Peyer's patch (tissue), 4 donors: ENCODE data around the gene AGAP3. TPM values are rescaled to one million over a fixed set of nuclear protein-coding genes. Genes with fewer than 3 reads are reported as not detected.

Source experiments
- DNase-seq, 3 donors: peaks; one replicate each; pipeline ENCODE4 v3.0.0-alpha.2; 2017 to 2019
- H3K27ac ChIP-seq, 4 donors: fragments of 200-600 bp; sonication (generic); one replicate each; pipeline ENCODE4 v1.5.1; 2016 to 2019
- H3K27me3 ChIP-seq, 2 donors: fragments of 200-600 bp; sonication (generic); one replicate each; pipeline ENCODE4 v1.5.1; 2019
- H3K36me3 ChIP-seq, 3 donors: fragments of 200-600 bp; sonication (generic); one replicate each; pipeline ENCODE4 v1.5.1; 2016 to 2019
- H3K4me1 ChIP-seq, 4 donors: fragments of 200-600 bp; sonication (generic); one replicate each; pipeline ENCODE4 v1.5.1; 2016 to 2019
- H3K4me3 ChIP-seq, 4 donors: fragments of 200-600 bp; sonication (generic); 1 replicate in 3 of 4; 2 replicates in 1 of 4; pipeline ENCODE4 v1.5.1; 2016 to 2019; ENCODE audit warnings: mild to moderate bottlenecking in 1 of 4
- H3K9me3 ChIP-seq, 4 donors: fragments of 200-600 bp; sonication (generic); one replicate each; pipeline ENCODE4 v1.5.1; 2016 to 2019; ENCODE audit warnings: mild to moderate bottlenecking in 1 of 4
- CTCF ChIP-seq, 6 experiments: fragments of 450-650 bp in 4 of 6; fragments of 200-600 bp in 2 of 6; sonication (generic) in 1 of 6; IDR thresholded peaks; one replicate each; pipeline ENCODE4 v1.5.1; 2017 to 2019; ENCODE audit warnings: antibody characterized with exemption in 6 of 6, mild to moderate bottlenecking in 3 of 6, moderate library complexity in 1 of 6
- POLR2A ChIP-seq, 2 donors: fragments of 450-650 bp; IDR thresholded peaks; one replicate each; pipeline ENCODE4 v1.5.1; 2017; ENCODE audit warnings: antibody characterized with exemption in 2 of 2, mild to moderate bottlenecking in 2 of 2, moderate library complexity in 2 of 2
- total RNA-seq, 4 donors: library from RNA; depleted of rRNA; stranded (reverse); fragments of >200 nt; gene quantifications; one replicate each; pipeline ENCODE4 v1.1.0, GENCODE V29; 2016

The AGAP3 gene
- total RNA-seq, 4 donors from 2014 or later: 91.6 to 123 (median 101) TPM

- H3K36me3 ChIP-seq: peaks cover 0 to 9% (median 0%) of the 10 kb centered on the region in 3 donors
- TF ChIP-seq POLR2A (IDR thresholded peaks at IDR 0.05) (no peak), CTCF (IDR thresholded peaks at IDR 0.05) (no peak)
- H3K9me3 ChIP-seq: no peaks in the 10 kb centered on the region
- no peak for DNase-seq
- no peak overlapping the region for H3K27ac ChIP-seq
- peaks cover 0 to 22% (median 0%) of the 10 kb centered on the region in 4 donors for H3K4me1 ChIP-seq
- H3K4me3 ChIP-seq: no peak overlapping the region
- no peaks in the 10 kb centered on the region for H3K27me3 ChIP-seq
Observed at GRCh38 chr7:151101621-151102396, 15.5 kb downstream of the AGAP3 start.

GRCh38 chr7:151102991-151103390 is 16.7 kb downstream of the AGAP3 start:
- no peak overlapping the region for H3K27ac ChIP-seq
- no peak for DNase-seq
- H3K9me3 ChIP-seq: no peaks in the 10 kb centered on the region
- no peak overlapping the region for H3K4me3 ChIP-seq
- peaks cover 0 to 9% (median 0%) of the 10 kb centered on the region in 3 donors for H3K36me3 ChIP-seq
- no peaks in the 10 kb centered on the region for H3K27me3 ChIP-seq
- H3K4me1 ChIP-seq: peaks cover 0 to 22% (median 0%) of the 10 kb centered on the region in 4 donors
- no peak for TF ChIP-seq CTCF (IDR thresholded peaks at IDR 0.05)
- TF ChIP-seq POLR2A (IDR thresholded peaks at IDR 0.05): no peak

- H3K9me3 ChIP-seq: no peaks in the 10 kb centered on the region
- peaks cover 0 to 9% (median 0%) of the 10 kb centered on the region in 3 donors for H3K36me3 ChIP-seq
- no peak for TF ChIP-seq CTCF (IDR thresholded peaks at IDR 0.05)
- TF ChIP-seq POLR2A (IDR thresholded peaks at IDR 0.05): no peak
- no peak overlapping the region for H3K4me3 ChIP-seq
- H3K27ac ChIP-seq: no peak overlapping the region
- DNase-seq: no peak
- no peaks in the 10 kb centered on the region for H3K27me3 ChIP-seq
- peaks cover 0 to 22% (median 0%) of the 10 kb centered on the region in 4 donors for H3K4me1 ChIP-seq
Observed at GRCh38 chr7:151103973-151104372, 17.7 kb downstream of the AGAP3 start.

- Histone ChIP-seq H3K9me3 (no peaks in the 10 kb centered on the region), H3K4me1 (peaks cover 0 to 22% (median 0%) of the 10 kb centered on the region in 4 donors), H3K27me3 (no peaks in the 10 kb centered on the region), H3K36me3 (peaks cover 0 to 9% (median 0%) of the 10 kb centered on the region in 3 donors), H3K27ac (no peak overlapping the region), H3K4me3 (no peak overlapping the region)
- TF ChIP-seq CTCF (IDR thresholded peaks at IDR 0.05): no peak
- no peak for TF ChIP-seq POLR2A (IDR thresholded peaks at IDR 0.05)
- DNase-seq: no peak
Observed at GRCh38 chr7:151104411-151105235, 18.3 kb downstream of the AGAP3 start.

- H3K9me3 ChIP-seq: no peaks in the 10 kb centered on the region
- peaks cover 0 to 23% (median 0%) of the 10 kb centered on the region in 4 donors for H3K4me1 ChIP-seq
- no peaks in the 10 kb centered on the region for H3K27me3 ChIP-seq
- peaks cover 0 to 9% (median 0%) of the 10 kb centered on the region in 3 donors for H3K36me3 ChIP-seq
- H3K27ac ChIP-seq: no peak overlapping the region
- H3K4me3 ChIP-seq: no peak overlapping the region
- no peak for TF ChIP-seq POLR2A (IDR thresholded peaks at IDR 0.05)
- no peak for TF ChIP-seq CTCF (IDR thresholded peaks at IDR 0.05)
- no peak for DNase-seq
Observed at GRCh38 chr7:151107882-151108281, 21.6 kb downstream of the AGAP3 start.
